Epithelial cell of proximal tubule (primary cell): ENCODE measurements around the gene ATF7. TPM values are rescaled to one million over a fixed set of nuclear protein-coding genes. Genes with fewer than 3 reads are reported as not detected.

Source experiments
- DNase-seq: peaks from one replicate; pipeline ENCODE4 v3.0.0-alpha.2; 2011; ENCODE audit warnings: low read depth
- H3K4me3 ChIP-seq: 2 replicates; pipeline ENCODE4 v1.5.1; 2011; ENCODE audit warnings: low read depth, mild to moderate bottlenecking, low read length
- total RNA-seq: library from RNA; depleted of rRNA; stranded (reverse); fragments of >200 nt; gene quantifications from 2 replicates; pipeline ENCODE4 v1.2.3, GENCODE V29; 2015
- TF ChIP-seq, protein P1 (sequence below): conservative IDR thresholded peaks from 2 replicates; pipeline ENCODE4 v1.5.1; 2012; ENCODE audit warnings: low read depth, mild to moderate bottlenecking, low read length

Gene ATF7
- total RNA-seq, 1 donor from 2014 or later: 9.2 TPM

- DNase-seq: no peak
- TF ChIP-seq, protein P1, sequence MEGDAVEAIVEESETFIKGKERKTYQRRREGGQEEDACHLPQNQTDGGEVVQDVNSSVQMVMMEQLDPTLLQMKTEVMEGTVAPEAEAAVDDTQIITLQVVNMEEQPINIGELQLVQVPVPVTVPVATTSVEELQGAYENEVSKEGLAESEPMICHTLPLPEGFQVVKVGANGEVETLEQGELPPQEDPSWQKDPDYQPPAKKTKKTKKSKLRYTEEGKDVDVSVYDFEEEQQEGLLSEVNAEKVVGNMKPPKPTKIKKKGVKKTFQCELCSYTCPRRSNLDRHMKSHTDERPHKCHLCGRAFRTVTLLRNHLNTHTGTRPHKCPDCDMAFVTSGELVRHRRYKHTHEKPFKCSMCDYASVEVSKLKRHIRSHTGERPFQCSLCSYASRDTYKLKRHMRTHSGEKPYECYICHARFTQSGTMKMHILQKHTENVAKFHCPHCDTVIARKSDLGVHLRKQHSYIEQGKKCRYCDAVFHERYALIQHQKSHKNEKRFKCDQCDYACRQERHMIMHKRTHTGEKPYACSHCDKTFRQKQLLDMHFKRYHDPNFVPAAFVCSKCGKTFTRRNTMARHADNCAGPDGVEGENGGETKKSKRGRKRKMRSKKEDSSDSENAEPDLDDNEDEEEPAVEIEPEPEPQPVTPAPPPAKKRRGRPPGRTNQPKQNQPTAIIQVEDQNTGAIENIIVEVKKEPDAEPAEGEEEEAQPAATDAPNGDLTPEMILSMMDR: no peak
- no peak overlapping the region for H3K4me3 ChIP-seq
Measured at GRCh38 chr12:53497461-53497860, 128.7 kb downstream of the ATF7 start.

- peak overlapping the region; percentile 28 for H3K4me3 ChIP-seq
- no peak for DNase-seq
- TF ChIP-seq, protein P1: no peak
Measured at GRCh38 chr12:53496752-53497032, 129.5 kb downstream of the ATF7 start.

DNA sequence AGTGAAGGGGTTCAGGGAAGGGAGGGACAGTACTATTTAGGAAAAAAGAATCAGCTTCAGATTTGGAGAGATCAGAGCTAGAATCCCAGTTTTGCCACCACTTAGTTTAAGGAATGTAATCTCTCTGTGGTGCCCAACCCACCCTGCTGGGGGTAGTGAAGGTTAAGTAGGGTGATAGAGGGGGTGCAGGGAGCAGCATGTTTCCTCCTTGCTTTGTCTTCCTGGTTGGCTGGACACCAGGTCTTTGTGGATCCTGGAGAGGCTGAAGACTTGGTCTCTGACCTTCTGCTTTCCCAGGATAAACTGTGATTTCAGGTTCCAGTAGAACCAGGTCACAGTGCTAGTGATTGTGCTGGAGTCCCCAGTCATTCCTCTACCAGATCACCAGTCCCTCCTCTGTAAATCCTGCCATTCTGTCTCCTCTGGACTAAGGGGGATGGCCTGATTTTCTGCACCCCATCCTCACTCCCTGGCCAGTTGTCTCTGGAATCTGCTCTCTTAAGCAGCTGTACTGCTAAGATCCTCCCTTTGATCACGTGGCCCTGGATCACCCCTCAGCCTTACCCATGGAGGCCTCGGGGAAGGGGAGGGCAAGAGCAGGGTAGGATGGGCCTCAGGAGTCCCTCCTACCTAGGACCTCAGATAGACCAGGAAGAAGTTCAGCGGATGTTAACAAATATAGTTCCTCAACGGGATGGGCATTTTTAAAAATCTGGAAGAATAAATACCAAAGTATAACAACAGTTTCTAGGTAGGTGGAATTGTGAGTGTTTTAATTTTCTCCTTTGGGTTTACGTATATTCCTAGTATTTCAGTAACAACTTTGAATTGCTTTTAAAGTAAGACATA is 130.1 kb downstream of the ATF7 start:
- DNase-seq: no peak
- H3K4me3 ChIP-seq: peak overlapping the region; percentile 28
- TF ChIP-seq, protein P1: no peak

DNA sequence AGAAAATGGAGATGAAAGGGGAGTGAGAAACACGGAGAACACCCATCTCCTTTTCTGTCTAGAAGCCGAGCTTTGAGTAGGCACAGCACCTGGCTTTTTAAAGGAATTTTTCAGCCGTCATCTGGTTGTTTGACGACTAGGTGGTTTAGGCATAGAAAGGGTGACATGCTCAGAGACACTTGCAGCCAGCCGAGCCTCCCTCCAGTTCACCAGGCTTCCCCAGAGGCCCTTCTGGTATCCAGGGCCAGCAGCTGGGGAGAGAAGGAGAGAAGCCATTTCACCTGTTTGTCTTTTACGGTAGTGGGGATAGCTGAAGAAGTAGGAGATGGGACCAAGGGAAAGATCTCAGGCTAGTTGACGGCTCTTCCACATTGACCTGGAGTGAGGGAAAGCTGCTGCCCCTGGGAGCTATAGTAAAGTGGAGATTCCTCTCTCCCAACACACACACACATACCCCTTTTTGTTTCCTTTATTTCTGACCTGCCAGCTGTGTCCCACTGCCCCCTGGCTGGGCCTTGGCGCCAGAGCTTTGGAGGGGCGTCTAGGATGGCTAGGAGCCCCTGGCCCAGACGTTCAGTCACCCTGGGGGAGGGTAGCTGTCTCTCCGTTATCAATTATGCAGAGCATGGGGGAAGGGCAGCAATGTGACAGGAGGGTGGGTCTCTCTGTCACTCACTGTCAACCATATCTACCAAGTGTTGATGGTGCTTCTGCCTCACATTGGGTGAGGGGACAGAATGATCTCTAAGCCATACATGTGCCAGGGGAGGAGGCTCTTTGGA is 132.4 kb downstream of the ATF7 start:
- TF ChIP-seq, protein P1: no peak
- peak overlapping the region; percentile 57 for H3K4me3 ChIP-seq
- DNase-seq: no peak

DNA sequence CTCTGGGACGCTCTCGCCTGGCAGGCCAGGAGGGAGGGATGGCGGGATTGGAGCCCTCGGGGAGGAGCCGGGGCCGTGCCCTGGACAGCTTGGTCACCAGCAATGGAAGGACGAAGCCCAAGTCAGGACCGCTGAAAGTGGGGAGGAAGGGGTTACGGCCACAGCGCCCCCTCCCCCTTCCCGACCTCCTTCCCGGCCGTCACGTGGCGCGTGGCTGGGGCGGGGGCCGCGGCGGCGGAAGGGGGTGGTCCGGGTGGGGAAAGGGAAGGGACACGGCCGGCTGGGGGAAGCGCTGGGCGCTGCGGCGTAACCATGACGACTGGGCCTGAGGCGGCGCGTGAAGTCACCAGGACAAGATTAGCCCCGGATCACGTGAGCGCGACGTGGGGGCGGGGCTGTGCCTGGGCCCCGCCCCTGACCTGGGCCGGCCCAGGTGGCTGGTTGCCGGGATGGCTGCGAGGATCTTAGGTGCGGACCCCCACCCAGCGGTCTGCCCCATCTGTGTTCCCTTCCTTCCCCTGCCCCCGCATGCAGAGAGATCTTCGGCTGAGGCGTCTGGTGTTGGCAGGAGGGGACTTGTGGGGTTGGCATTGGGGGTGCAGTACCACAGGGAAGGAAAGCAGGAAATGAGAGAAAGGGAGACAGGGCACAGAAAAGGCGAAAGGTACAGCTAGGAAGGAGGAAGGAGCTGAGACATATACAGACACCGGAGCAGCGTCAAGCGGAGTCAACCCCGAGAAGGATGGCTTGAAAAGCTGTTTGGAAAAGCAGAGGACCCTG is 133.2 kb downstream of the ATF7 start:
- TF ChIP-seq, protein P1: no peak
- peak overlapping the region; percentile 57 for H3K4me3 ChIP-seq
- DNase-seq: no peak

- peak overlapping the region; percentile 57 for H3K4me3 ChIP-seq
- DNase-seq: no peak
- TF ChIP-seq, protein P1: no peak
Measured at GRCh38 chr12:53492188-53492587, 134.0 kb downstream of the ATF7 start.
